ENCODE data around the gene FAM163B.

FAM163B gene

DNA sequence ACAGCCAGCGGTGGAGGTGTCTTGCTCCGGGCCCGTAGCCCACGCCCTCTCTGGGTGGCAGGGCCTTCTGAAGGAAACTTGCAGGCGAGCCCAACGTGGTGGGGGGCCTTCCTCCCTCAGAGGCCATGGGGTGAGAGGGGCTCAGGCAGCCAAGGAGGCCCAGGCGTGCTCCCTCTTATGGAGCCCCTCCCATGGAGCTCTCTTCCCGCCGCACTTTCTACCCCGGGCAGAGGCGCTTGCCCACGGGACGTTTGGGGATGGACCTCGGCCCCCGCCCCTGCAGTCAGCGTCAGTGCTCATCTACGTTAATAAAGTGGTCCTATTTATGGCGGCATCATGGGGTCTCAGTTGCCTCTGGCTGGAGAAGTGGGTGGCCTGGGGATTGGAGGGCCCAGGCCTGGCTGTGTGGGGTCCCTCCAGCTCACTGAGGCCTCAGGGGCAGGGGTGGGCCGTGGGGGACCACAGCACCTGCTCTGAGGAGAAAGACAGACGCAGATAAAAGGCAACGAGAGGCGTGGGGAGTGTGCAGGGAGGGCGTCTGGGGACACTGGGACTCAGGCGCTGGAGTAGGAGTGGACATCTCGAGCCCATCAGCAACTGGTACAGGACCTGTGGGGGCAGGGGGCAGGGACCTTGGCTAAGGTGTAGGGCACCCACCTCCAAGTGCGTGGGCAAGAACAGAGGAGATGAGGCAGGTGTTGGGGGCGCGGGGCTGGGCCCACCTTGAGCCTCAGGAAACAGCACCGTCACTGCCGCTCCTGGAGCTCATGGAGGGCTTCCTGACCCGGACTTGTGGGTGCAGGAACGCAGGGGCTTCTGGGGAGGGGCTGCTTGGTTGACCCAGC, 33.8 kb downstream of the FAM163B start:
- H3K4me3 ChIP-seq (replicated peaks; ENCODE audit: low read depth, low read length): no peak overlapping the region
- TF ChIP-seq, protein P1, sequence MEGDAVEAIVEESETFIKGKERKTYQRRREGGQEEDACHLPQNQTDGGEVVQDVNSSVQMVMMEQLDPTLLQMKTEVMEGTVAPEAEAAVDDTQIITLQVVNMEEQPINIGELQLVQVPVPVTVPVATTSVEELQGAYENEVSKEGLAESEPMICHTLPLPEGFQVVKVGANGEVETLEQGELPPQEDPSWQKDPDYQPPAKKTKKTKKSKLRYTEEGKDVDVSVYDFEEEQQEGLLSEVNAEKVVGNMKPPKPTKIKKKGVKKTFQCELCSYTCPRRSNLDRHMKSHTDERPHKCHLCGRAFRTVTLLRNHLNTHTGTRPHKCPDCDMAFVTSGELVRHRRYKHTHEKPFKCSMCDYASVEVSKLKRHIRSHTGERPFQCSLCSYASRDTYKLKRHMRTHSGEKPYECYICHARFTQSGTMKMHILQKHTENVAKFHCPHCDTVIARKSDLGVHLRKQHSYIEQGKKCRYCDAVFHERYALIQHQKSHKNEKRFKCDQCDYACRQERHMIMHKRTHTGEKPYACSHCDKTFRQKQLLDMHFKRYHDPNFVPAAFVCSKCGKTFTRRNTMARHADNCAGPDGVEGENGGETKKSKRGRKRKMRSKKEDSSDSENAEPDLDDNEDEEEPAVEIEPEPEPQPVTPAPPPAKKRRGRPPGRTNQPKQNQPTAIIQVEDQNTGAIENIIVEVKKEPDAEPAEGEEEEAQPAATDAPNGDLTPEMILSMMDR (IDR thresholded peaks at IDR 0.05; ENCODE audit: low read length, missing control alignments): no peak
- no peak for DNase-seq (ENCODE audit: low read depth)

- H3K4me3 ChIP-seq (replicated peaks; ENCODE audit: low read depth, low read length): no peak overlapping the region
- no peak for DNase-seq (ENCODE audit: low read depth)
- TF ChIP-seq, protein P1 (IDR thresholded peaks at IDR 0.05; ENCODE audit: low read length, missing control alignments): no peak
Observed at GRCh38 chr9:133574771-133575170, 34.4 kb downstream of the FAM163B start.

DNA sequence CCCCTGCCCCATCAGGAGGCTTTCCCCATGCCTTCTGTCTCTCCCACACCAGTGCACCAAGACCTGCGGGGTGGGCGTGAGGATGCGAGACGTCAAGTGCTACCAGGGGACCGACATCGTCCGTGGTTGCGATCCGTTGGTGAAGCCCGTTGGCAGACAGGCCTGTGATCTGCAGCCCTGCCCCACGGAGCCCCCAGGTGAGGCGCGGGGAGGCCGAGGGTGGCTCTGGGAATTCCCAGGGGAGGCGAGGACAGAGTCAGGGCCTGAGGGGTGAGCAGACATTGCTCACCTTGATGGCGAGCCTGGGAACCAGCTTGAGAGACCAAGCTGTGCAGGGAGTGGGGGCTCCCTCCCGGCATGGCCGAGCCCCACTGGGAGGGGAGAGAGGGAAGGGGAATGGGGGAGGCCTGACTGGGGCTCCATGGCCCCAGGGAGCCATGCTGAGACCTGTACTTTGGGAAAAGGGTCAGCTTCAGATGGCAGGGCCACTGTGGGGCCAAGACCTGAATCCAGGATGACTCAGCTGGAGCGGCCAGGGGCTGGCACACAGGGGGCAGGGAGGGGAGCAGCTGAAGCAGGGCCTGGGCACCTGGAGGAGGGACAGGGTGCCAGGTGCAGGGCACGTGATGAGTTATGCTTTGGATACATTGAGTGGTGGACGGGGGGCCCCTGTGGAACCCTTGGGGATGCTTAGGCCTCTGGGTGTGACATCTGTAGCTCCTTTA, 35.2 kb downstream of the FAM163B start:
- DNase-seq (ENCODE audit: low read depth): no peak
- no peak overlapping the region for H3K4me3 ChIP-seq (replicated peaks; ENCODE audit: low read depth, low read length)
- TF ChIP-seq, protein P1 (IDR thresholded peaks at IDR 0.05; ENCODE audit: low read length, missing control alignments): no peak

GRCh38 chr9:133572821-133573361, 36.3 kb downstream of the FAM163B start:
- no peak overlapping the region for H3K4me3 ChIP-seq (replicated peaks; ENCODE audit: low read depth, low read length)
- TF ChIP-seq, protein P1 (IDR thresholded peaks at IDR 0.05; ENCODE audit: low read length, missing control alignments): no peak
- no peak for DNase-seq (ENCODE audit: low read depth)

- no peak for DNase-seq (ENCODE audit: low read depth)
- no peak overlapping the region for H3K4me3 ChIP-seq (replicated peaks; ENCODE audit: low read depth, low read length)
- TF ChIP-seq, protein P1 (IDR thresholded peaks at IDR 0.05; ENCODE audit: low read length, missing control alignments): no peak
Observed at GRCh38 chr9:133571896-133572595, 37.1 kb downstream of the FAM163B start.

DNA sequence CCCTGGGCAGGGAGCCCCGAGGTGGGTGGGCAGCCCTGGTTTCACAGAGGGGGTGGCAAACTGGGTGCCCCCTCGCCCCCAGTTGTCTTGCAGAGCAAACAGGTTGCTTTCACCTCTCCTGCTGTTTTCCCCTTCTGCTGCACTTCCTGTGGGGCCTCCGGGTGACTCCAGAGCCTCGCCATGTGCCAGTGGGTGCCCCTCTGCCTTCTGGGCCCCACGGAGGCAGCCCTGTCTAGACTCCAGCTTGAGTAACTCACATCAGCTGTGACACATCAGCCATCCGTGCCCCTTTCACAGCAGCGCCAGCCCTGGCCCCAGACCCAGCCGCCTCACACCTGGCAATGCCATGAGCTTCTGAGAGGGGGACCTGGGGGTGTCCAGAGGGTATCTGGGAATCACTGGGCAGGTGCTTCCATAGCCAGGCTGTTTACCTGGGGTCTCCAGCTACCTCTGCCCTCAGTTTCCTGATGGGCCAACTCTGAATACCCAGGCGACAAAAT, 37.7 kb downstream of the FAM163B start:
- no peak overlapping the region for H3K4me3 ChIP-seq (replicated peaks; ENCODE audit: low read depth, low read length)
- TF ChIP-seq, protein P1 (IDR thresholded peaks at IDR 0.05; ENCODE audit: low read length, missing control alignments): no peak
- no peak for DNase-seq (ENCODE audit: low read depth)

Measured in fibroblast of pulmonary artery (primary cell).